IPS-18c (cell line): ENCODE measurements around the gene CEP135.

Experiments
- H3K4me3 ChIP-seq: 2 replicates; pipeline ENCODE4 v1.7.0; 2013; ENCODE audit warnings: low read depth, mild to moderate bottlenecking, low read length, moderate library complexity; ENCODE audit not compliant: insufficient read depth
- H3K9me3 ChIP-seq: one replicate; pipeline ENCODE4 v1.6.1; 2013; ENCODE audit warnings: mild to moderate bottlenecking, low read length, moderate library complexity; ENCODE audit not compliant: control insufficient read depth, insufficient read depth

CEP135 gene

DNA sequence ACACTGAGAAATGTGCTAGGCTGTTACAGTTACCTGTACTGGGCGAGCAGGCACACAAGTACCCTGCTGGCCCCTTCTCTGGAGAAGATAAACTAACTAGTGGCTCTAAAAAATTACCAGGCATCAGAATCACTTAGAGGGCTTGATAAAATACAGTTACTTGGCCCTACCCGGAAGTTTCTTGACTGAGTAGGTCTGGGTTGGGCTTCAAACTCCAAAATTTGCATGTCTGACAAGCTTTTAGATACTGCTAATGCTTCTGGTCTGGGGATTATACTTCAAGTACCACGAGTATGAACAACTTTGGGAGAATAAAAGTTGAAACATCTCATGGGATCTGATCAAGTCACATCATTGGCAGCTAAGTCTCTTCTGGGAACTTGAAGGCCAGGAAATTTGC, 30.8 kb downstream of the CEP135 start:
- Histone ChIP-seq H3K9me3 (no peaks in the 10 kb centered on the region), H3K4me3 (no peak overlapping the region)

- Histone ChIP-seq H3K9me3 (no peaks in the 10 kb centered on the region), H3K4me3 (no peak overlapping the region)
Measured at GRCh38 chr4:55980725-55981124, 32.0 kb downstream of the CEP135 start.

- Histone ChIP-seq H3K4me3 (no peak overlapping the region), H3K9me3 (no peaks in the 10 kb centered on the region)
Measured at GRCh38 chr4:55982976-55983375, 34.2 kb downstream of the CEP135 start.

DNA sequence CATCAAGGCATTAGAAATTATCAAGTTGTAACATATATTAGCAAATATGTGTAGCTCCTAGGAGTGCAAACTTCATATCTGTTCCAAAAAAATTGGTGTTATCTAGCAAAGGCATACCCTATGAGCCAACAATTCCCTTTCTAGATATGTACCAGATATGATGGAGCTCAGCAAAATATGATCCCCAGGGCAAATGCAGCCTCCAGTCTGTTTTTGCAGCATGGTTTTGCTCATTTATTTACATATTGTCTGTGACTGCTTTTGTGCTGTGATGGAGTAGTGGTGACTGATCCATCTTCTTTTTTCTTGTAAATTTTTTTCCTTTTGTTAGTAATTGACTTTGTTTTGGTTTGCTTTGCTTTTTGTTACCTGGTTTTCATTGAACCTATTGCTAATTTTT, 41.0 kb downstream of the CEP135 start:
- H3K4me3 ChIP-seq: no peak overlapping the region
- no peaks in the 10 kb centered on the region for H3K9me3 ChIP-seq

GRCh38 chr4:55993994-55994663, 45.4 kb downstream of the CEP135 start:
- Histone ChIP-seq H3K9me3 (no peaks in the 10 kb centered on the region), H3K4me3 (no peak overlapping the region)

- Histone ChIP-seq H3K4me3 (no peak overlapping the region), H3K9me3 (no peaks in the 10 kb centered on the region)
Measured at GRCh38 chr4:55996646-55997045, 47.9 kb downstream of the CEP135 start.

DNA sequence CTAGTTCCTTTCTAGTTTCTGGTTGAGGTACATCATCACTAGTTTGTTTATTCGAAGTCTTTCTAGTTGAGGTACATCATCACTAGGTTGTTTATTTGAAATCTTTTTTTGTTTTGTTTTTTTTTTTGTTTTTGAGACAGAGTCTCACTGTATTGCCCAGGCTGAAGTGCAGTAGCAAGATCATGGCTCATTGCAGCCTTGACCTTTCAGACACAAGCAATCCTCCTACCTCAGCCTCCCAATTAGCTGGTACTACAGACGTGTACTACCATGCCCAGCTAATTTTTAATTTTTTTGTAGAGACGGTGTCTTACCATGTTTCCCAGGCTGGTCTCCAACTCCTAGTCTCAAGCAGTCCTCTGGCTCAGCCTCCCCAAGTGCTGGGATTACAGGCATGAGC, 54.9 kb downstream of the CEP135 start:
- H3K9me3 ChIP-seq: no peaks in the 10 kb centered on the region
- H3K4me3 ChIP-seq: no peak overlapping the region

- Histone ChIP-seq H3K4me3 (no peak overlapping the region), H3K9me3 (no peaks in the 10 kb centered on the region)
Measured at GRCh38 chr4:56004235-56004634, 55.5 kb downstream of the CEP135 start.

DNA sequence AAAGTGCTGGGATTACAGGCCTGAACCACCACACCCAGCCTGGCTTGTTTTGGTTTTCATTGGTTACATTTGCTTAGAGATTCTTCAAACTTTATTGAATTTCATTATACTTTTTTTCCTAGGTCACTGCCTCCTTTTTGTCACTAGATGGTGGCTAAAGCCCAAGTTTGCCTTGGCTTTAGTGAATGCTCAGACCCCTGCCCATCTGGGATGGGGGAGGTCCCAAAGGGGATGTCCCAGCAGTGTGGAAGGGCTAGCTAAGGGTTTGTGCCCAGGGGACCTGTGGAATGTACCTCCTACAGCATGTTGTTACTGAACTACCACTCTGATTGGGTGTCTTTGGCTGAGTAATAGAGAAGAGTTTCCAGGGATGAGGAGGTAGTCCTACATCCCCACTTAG, 58.4 kb downstream of the CEP135 start:
- H3K4me3 ChIP-seq: no peak overlapping the region
- no peaks in the 10 kb centered on the region for H3K9me3 ChIP-seq

- Histone ChIP-seq H3K9me3 (no peaks in the 10 kb centered on the region), H3K4me3 (no peak overlapping the region)
Measured at GRCh38 chr4:56008206-56008605, 59.5 kb downstream of the CEP135 start.

DNA sequence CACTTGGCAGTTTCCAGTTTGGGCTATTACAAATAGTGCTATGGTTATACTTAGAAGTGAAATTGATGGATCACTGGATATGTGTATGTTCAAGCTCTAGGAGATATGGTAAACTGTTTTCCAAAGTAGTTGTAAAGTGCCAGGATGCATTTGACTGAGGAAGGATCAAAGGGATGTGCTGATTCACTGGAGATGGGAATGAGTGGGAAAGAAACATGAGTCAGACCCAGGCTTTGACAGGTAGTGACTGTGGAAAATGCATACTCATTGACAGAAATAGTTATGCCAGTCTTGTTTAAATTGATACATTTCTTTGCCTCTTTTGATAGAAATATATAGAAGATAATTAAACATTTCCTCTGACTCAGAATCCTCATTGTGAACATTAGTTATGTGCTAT, 77.9 kb downstream of the CEP135 start:
- no peak overlapping the region for H3K4me3 ChIP-seq
- H3K9me3 ChIP-seq: no peaks in the 10 kb centered on the region

GRCh38 chr4:56028165-56028564, 79.4 kb downstream of the CEP135 start:
- H3K9me3 ChIP-seq: no peaks in the 10 kb centered on the region

GRCh38 chr4:56038487-56039162, 89.9 kb downstream of the CEP135 start:
- no peak overlapping the region for H3K4me3 ChIP-seq
- H3K9me3 ChIP-seq: no peaks in the 10 kb centered on the region

More at GRCh38 chr4:56028165-56028564, 79.4 kb downstream of the CEP135 start:
- no peak overlapping the region for H3K4me3 ChIP-seq

DNA sequence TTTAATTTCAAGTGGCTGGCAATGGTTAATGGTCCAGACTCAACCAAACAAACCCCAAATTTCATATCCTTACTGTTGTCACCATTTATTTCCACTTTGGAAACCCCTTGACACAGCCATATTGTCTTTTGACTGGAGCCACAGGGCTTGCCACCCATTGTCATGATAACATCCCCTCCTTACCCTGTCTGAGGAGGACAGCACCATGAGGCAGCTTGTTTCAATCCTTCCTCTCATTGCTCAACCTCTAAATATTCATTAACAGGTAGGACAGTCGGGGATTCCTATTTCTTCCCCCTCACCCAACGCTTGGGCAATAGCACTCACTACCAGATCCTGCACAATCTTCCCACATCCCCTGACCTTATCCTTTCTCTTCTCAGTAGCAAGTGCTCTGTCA, 92.1 kb downstream of the CEP135 start:
- no peak overlapping the region for H3K4me3 ChIP-seq

DNA sequence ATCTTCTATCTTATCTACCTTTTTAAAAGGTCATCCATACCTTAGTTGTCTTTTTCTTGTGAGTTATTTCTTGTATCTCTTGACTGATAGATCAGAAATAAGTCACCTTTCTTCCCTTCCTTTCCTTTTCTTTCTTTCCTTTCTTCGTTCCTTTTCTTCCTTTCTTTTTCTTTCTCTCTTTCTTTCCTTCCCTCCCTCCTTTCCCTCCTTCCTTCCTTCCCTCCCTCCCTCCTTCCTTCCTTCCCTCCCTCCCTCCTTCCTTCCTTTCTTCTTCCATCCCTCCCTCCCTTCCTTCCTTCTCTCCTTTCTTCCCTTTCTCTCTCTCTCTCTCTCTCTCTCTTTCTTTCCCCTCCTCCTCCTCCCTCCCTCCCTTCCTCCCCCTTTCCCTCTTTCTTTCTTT, 93.5 kb downstream of the CEP135 start:
- no peak overlapping the region for H3K4me3 ChIP-seq
- no peaks in the 10 kb centered on the region for H3K9me3 ChIP-seq

More for the DNA sequence above, 92.1 kb downstream of the CEP135 start:
- H3K9me3 ChIP-seq: no peaks in the 10 kb centered on the region

DNA sequence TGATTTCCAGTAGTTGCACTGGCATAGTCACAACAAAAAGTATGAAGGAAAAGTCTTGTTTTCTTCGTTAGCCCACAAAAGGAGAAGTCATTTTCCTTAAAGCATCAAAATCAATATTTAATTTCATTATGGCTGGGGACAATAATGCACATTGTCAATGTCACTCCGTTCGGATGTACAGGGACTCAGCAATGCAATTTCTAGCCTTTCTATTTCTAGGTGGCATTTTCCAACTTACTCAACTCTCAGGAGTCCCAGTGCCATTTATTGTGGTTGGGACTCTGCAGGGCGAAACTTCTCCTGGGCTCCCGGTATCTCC, 99.6 kb downstream of the CEP135 start:
- Histone ChIP-seq H3K9me3 (no peaks in the 10 kb centered on the region), H3K4me3 (peak overlapping the region; percentile 86)

DNA sequence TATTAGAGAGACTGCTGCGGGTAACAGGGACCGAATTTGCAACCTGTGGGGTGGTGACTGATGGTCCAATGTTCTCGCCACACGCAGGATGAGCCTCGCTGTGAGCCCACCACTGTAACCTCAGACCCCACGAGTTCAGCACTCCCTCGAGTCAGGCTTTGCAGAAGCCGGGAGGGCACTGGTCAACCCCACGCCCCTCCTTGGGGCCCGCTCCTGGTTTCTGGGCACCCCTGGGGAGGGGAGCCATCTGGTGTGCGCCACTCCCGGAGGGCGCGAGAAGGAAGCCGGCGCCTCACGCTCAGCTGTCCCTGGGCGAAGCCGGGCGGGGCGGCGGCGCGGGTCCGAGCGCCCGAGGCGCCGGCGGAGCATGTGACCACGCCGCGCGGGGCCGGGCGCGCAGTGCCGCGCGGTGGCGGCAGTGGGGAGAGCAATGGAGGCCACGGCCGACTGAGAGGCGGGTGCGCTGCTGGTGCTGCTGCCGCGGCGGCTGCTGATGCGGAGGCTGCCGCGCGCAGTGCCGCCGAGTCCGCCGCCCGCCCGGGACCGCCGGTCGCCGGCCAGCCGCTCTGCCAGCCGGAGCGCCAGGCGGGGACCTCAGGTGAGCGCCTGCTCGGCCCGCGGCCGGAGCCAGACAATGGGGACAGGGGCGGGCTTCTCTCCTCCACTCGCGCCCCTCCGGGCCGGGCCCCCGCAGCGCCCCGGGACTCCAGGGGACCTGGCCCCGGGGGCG, 100.1 kb downstream of the CEP135 start:
- Histone ChIP-seq H3K9me3 (no peaks in the 10 kb centered on the region), H3K4me3 (peak overlapping the region; percentile 86)

DNA sequence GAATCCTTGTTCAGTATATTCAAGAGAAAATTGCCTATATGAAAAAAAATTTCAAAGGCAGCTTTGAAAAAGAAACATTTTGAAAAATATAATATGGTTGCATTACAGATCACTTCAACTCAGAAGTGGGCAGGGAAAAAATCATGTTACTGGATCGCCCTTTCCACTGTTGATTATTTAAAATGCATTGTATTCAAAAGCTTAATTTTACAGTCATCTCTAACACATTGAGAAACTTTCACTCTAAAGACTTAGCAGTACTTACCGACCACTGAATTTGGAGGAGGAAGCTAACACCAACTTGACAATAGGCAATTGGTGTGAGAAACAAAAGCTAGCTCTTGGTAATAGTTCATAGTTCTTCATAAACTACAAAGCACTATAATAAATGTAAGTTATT, 101.9 kb downstream of the CEP135 start:
- Histone ChIP-seq H3K4me3 (no peak overlapping the region), H3K9me3 (no peaks in the 10 kb centered on the region)
